ENCODE measurements around the gene AKNA. TPM values are rescaled to one million over a fixed set of nuclear protein-coding genes. Genes with fewer than 3 reads are reported as not detected.

AKNA gene
- total and polyA plus RNA-seq, 2 experiments from 2014 or later: 5.7 to 25.2 TPM

DNA sequence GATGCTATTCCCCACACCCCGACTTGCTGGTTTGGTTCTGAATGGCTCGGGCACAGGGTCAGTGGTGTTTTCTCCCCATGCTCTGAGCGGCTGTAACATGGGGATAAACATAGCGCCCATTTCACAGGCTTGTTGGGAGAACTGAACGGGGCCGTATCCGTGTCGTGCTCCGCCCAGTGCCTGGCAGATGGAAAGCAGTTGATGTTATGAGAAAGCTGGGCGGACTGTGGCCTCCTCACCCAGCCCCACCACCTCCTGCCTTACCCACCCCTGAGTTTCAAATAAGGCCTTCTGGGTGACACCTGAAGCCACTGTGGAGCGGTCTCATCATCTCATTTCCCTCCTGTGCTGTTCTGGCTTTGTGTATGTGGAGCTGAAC, 43.6 kb downstream of the AKNA start:
- Histone ChIP-seq H3K36me3 (peaks cover 43% of the 10 kb centered on the region), H3K27me3 (no peaks in the 10 kb centered on the region), H3K4me1 (ENCODE audit: low read depth) (peaks cover 7% of the 10 kb centered on the region), H3K27ac (no peak overlapping the region), H3K4me3 (no peak overlapping the region), H3K9me3 (ENCODE audit: low read depth) (no peaks in the 10 kb centered on the region)
- DNase-seq (ENCODE audit: low read depth in 1 of 2, low spot score in 1 of 2): no peak
- TF ChIP-seq, protein P1, sequence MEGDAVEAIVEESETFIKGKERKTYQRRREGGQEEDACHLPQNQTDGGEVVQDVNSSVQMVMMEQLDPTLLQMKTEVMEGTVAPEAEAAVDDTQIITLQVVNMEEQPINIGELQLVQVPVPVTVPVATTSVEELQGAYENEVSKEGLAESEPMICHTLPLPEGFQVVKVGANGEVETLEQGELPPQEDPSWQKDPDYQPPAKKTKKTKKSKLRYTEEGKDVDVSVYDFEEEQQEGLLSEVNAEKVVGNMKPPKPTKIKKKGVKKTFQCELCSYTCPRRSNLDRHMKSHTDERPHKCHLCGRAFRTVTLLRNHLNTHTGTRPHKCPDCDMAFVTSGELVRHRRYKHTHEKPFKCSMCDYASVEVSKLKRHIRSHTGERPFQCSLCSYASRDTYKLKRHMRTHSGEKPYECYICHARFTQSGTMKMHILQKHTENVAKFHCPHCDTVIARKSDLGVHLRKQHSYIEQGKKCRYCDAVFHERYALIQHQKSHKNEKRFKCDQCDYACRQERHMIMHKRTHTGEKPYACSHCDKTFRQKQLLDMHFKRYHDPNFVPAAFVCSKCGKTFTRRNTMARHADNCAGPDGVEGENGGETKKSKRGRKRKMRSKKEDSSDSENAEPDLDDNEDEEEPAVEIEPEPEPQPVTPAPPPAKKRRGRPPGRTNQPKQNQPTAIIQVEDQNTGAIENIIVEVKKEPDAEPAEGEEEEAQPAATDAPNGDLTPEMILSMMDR (IDR thresholded peaks at IDR 0.05; ENCODE audit: low read depth, low read length): no peak

DNA sequence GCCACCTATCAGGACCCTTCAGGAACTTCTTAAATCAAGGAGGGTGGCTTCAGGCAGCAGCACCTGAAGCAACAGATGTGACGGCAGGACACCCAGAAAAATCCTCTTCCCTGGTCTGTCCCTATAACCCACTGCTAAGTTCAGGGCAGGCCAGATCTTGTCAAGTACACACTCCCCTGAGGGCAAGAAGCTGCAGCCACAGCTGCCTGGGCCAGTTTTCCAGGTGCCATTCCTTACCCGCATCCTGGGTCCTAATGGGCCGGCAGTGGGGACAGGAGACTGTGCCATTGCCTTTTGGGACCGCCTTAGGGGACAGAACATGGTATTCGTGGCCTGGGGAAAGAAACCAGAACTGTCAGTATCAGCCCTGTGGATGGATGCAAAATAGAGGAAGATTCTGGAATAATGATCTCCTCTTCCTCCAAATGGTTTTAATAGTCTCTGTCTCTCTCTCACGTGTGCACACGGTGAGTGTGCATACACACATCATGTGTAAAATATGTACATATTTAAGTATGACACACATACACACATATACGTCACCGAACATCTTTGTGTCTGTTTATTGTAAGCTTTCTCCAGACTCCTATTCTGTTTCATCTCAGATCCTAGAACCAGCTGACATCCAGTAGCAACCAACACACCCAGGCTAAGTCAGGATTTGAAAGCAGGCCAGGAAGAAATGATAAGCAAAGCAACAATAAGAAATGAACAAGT, 44.2 kb downstream of the AKNA start:
- Histone ChIP-seq H3K9me3 (ENCODE audit: low read depth) (no peaks in the 10 kb centered on the region), H3K27ac (no peak overlapping the region), H3K4me3 (no peak overlapping the region), H3K4me1 (ENCODE audit: low read depth) (peaks cover 2% of the 10 kb centered on the region), H3K36me3 (peaks cover 43% of the 10 kb centered on the region), H3K27me3 (no peaks in the 10 kb centered on the region)
- TF ChIP-seq, protein P1 (IDR thresholded peaks at IDR 0.05; ENCODE audit: low read depth, low read length): no peak
- DNase-seq (ENCODE audit: low read depth in 1 of 2, low spot score in 1 of 2): no peak

DNA sequence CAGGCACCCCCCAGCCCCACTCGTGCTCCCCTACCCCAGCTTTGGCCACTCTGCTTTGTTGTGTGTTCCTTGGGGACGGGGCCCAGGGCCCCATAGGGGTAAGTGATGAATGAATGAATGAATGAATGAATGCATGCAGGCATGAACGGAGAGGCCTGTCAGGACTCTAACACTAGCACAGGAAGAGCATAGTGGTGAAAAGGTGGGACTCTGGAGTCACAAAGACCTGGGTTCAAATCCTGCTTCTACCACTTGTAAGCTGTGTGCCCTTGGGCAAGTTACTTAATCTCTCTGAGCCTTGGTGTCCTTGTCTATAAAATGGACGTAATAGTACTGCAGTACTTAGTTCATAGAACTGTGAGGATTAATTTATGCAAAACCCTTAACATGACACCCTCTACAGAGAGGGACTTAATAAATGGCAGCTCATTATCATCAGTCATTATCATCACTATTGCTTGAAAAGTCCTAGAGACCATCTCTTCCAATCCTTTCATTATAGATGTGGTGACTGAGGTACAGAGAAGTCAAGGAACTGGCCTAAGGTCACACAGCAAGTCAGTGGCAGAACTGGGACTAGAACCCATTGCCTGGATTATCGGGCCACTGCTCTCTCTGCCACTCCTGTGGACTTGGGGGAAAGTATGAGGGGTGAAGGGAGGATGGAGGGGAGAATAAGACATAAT, 44.9 kb downstream of the AKNA start:
- Histone ChIP-seq H3K4me3 (no peak overlapping the region), H3K27me3 (no peaks in the 10 kb centered on the region), H3K4me1 (ENCODE audit: low read depth) (no peaks in the 10 kb centered on the region), H3K9me3 (ENCODE audit: low read depth) (no peaks in the 10 kb centered on the region), H3K36me3 (peaks cover 43% of the 10 kb centered on the region), H3K27ac (no peak overlapping the region)
- DNase-seq (ENCODE audit: low read depth in 1 of 2, low spot score in 1 of 2): no peak
- TF ChIP-seq, protein P1 (IDR thresholded peaks at IDR 0.05; ENCODE audit: low read depth, low read length): no peak

DNA sequence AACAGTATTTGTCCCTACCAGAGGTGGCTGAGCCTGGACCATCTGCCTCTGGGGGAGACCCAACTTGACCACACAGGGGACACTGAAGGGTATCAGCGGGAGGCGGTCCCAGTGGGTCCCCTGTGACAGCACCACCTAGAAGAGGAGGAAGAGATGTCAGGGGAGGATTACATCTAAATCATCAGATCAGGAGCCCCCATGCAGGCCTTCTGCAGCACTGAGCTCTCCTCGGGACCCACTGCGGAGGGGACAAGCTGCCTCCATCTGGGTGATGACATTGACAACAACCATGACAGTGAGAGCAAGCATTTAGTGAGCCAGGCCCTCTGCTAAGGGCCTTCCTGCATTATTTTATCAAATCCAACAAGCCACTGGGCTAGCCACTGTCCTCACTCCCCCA, 45.8 kb downstream of the AKNA start:
- no peaks in the 10 kb centered on the region for H3K9me3 ChIP-seq (ENCODE audit: low read depth)
- TF ChIP-seq, protein P1 (IDR thresholded peaks at IDR 0.05; ENCODE audit: low read depth, low read length): no peak
- peaks cover 36% of the 10 kb centered on the region for H3K36me3 ChIP-seq
- DNase-seq (ENCODE audit: low read depth in 1 of 2, low spot score in 1 of 2): no peak
- H3K4me1 ChIP-seq (ENCODE audit: low read depth): no peaks in the 10 kb centered on the region
- no peak overlapping the region for H3K27ac ChIP-seq
- H3K4me3 ChIP-seq: no peak overlapping the region
- H3K27me3 ChIP-seq: no peaks in the 10 kb centered on the region

DNA sequence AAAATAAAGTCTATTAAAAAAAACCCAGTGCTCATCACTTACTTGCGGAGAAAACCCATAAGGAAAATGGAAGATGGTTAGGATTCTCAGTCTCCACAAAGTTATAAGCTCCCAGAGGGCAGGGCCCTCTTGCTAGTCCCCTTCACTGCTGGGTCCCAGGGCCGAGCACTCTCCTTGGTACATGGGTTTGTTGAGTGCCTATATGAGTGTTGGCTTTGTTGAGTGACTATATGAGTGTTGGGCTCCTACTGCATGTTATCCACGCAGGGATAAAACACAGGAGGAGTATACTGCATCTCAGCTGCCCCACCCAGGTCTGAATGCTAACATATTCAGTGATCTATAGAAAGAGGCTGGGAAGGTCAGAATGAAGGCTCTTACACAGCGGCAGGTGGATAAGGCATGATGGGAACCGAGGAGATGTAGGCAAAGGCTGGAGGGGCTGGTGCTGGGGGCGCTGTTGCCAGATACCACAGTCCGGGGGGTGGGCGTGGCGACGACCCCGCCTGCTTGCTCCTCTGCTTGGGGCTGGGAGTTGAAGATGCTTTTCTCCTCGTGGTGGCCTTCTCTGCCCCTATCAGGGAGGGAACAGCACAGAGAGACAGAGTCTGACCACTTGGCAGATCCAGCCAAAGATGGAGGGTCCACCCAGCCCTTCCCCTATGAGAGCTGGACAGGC, 46.5 kb downstream of the AKNA start:
- Histone ChIP-seq H3K27me3 (no peaks in the 10 kb centered on the region), H3K27ac (no peak overlapping the region), H3K36me3 (peaks cover 31% of the 10 kb centered on the region), H3K9me3 (ENCODE audit: low read depth) (no peaks in the 10 kb centered on the region), H3K4me1 (ENCODE audit: low read depth) (no peaks in the 10 kb centered on the region), H3K4me3 (no peak overlapping the region)
- DNase-seq (ENCODE audit: low read depth in 1 of 2, low spot score in 1 of 2): no peak
- TF ChIP-seq, protein P1 (IDR thresholded peaks at IDR 0.05; ENCODE audit: low read depth, low read length): no peak
